Neural cell (in vitro differentiated cells): ENCODE measurements around the gene RBBP6.

ENCODE experiments used
- CTCF ChIP-seq: fragments of 450-650 bp; IDR thresholded peaks from 2 replicates; pipeline ENCODE4 v1.5.1; 2014; ENCODE audit warnings: antibody characterized with exemption, mild to moderate bottlenecking, moderate library complexity; ENCODE audit not compliant: poor library complexity, severe bottlenecking
- EP300 ChIP-seq: fragments of 450-650 bp; conservative IDR thresholded peaks from 2 replicates; pipeline ENCODE4 v1.6.1; 2014; ENCODE audit warnings: antibody characterized with exemption, mild to moderate bottlenecking, moderate library complexity; ENCODE audit not compliant: poor library complexity, severe bottlenecking
- EZH2 ChIP-seq: fragments of 200-600, 300-800 bp; shearing (Covaris generic), sonication (generic); IDR thresholded peaks from 2 replicates; pipeline ENCODE4 v1.6.1; 2014; ENCODE audit warnings: antibody characterized with exemption, low read length, borderline replicate concordance, mild to moderate bottlenecking; ENCODE audit not compliant: insufficient read depth, poor library complexity, severe bottlenecking
- MXI1 ChIP-seq: fragments of 450-650 bp; conservative IDR thresholded peaks from 2 replicates; pipeline ENCODE4 v1.6.1; 2014; ENCODE audit warnings: antibody characterized with exemption, mild to moderate bottlenecking; ENCODE audit not compliant: poor library complexity, severe bottlenecking
- POLR2AphosphoS5 ChIP-seq: IDR thresholded peaks from 2 replicates; pipeline ENCODE4 v1.6.1; 2012
- RAD21 ChIP-seq: fragments of 450-650 bp; conservative IDR thresholded peaks from 2 replicates; pipeline ENCODE4 v1.6.1; 2014; ENCODE audit warnings: antibody characterized with exemption, mild to moderate bottlenecking, moderate library complexity
- REST ChIP-seq: IDR thresholded peaks from 2 replicates; pipeline ENCODE4 v1.6.1; 2012; ENCODE audit warnings: borderline replicate concordance
- SMC3 ChIP-seq: fragments of 450-650 bp; conservative IDR thresholded peaks from 2 replicates; pipeline ENCODE4 v1.6.1; 2014; ENCODE audit warnings: antibody characterized with exemption, mild to moderate bottlenecking, moderate library complexity; ENCODE audit not compliant: poor library complexity
- TAF1 ChIP-seq: IDR thresholded peaks from 2 replicates; pipeline ENCODE4 v1.6.1; 2012; ENCODE audit warnings: low read depth

GRCh38 chr16:24491731-24492130 lies 47.6 kb upstream of the RBBP6 start:
- TF ChIP-seq CTCF (no peak), REST (no peak), POLR2AphosphoS5 (no peak), EZH2 (no peak), TAF1 (no peak), EP300 (no peak), RAD21 (no peak), MXI1 (no peak), SMC3 (no peak)
